Lower lobe of right lung (tissue), 2 donors: ENCODE results near the gene PIEZO2. TPM values are rescaled to one million over a fixed set of nuclear protein-coding genes. Genes with fewer than 3 reads are reported as not detected.

ENCODE experiments used
- ATAC-seq, 2 donors: fragments of 200-7000 bp; cut with Tn5 transposase; one replicate each; pipeline ENCODE4 v1.9.1; 2020 to 2022; ENCODE audit warnings: mild to moderate bottlenecking in 2 of 2, moderate library complexity in 2 of 2
- DNase-seq: peaks from one replicate; pipeline ENCODE4 v3.0.0-alpha.2; 2020
- H3K27ac ChIP-seq: fragments of 200-600 bp; one replicate; pipeline ENCODE4 v1.8.0; 2022
- H3K27me3 ChIP-seq: fragments of 200-600 bp; one replicate; pipeline ENCODE4 v1.8.0; 2022; ENCODE audit warnings: low read depth
- H3K36me3 ChIP-seq: fragments of 200-600 bp; one replicate; pipeline ENCODE4 v1.8.0; 2022; ENCODE audit warnings: mild to moderate bottlenecking
- H3K4me1 ChIP-seq: fragments of 200-600 bp; one replicate; pipeline ENCODE4 v1.8.0; 2022
- H3K4me3 ChIP-seq: fragments of 200-600 bp; one replicate; pipeline ENCODE4 v1.8.0; 2022; ENCODE audit warnings: mild to moderate bottlenecking
- H3K9me3 ChIP-seq: fragments of 200-600 bp; one replicate; pipeline ENCODE4 v1.8.0; 2022
- CTCF ChIP-seq: fragments of 200-600 bp; IDR thresholded peaks from one replicate; pipeline ENCODE4 v1.8.0; 2022; ENCODE audit warnings: antibody characterized with exemption, mild to moderate bottlenecking
- intact Hi-C: fragments of 100-400 bp; cut with DNase I; formaldehyde crosslinking; loops from one replicate; pipeline ENCODE4 v1.11.0; 2022
- total RNA-seq: library from RNA; stranded (reverse); fragmentation: NEBNext Ultra II Directional; extraction: Animal tissue kit (Norgen Biotek cat#: 25700); gene quantifications from one replicate; pipeline ENCODE4 v1.2.1, GENCODE V29; 2021
- donor health status: DM: no; HTN: yes; CAD: no; lungs with severe emphysema.

PIEZO2 gene
- total RNA-seq, 1 donor from 2014 or later, result 11.1 TPM

DNA sequence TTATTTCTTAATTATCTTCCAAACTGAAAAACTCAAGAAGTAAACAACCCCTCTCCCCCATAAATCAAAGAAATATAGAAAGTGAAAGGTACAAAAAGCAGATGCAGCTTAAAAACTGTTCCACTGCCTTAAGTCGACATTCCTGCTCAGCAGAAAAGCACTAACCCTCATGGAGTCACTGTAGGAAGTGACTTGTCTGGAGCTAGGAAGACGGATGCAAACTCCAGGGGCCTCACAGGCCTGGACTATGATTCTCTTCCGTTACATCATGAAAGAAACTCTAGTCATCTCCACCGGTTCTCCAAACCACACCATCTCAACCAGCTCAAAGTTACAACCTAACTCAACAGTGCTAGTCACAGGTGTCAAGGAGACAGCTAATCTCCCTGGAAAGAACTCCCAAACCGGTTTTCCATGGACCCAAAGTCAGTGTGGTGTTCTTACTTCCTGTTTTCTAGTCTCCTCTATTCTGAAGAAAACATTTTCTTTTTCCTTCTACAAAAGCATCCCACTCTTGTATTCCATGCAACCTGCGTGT, 128.4 kb downstream of the PIEZO2 start:
- intact Hi-C loops, result no loop called here
- DNase-seq, result no peak
- Histone ChIP-seq H3K9me3 (no peaks in the 10 kb centered on the region), H3K4me3 (no peak overlapping the region), H3K27me3 (no peaks in the 10 kb centered on the region), H3K27ac (no peak overlapping the region), H3K4me1 (no peaks in the 10 kb centered on the region), H3K36me3 (no peaks in the 10 kb centered on the region)
- TF ChIP-seq CTCF, result no peak
- no peak for ATAC-seq

DNA sequence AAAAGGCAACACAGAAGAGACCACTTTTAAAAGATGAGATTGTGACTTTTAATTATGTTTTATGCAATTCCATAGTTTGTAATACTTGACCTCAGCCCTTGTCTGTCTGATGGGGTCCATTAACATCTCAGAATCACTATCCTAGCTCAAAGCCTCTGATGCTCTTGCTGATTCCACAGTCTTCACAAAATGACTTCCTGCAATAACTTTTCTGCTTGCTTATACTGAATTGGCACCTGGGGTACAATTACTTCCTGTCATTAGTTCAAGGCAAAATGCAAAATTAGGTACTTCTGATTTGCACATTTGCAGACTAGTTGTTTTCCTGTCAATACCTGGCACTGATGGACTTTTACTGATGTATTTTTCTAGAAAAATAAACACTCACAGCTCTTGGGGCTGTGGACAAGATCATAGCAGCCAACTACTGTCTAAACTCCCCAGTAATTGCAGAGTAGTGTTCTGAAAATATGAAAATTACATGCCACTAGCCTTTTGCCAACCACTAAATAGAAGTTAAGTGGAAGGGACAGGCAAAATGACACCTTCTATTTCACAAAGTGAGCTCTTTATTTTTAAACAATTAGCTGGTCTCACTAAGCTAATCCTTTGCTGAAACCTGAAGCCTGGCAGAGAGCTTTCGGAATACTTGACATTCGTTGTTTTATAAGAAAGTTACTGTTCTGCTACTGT, 129.1 kb downstream of the PIEZO2 start:
- no peak overlapping the region for H3K27ac ChIP-seq
- intact Hi-C loops, result no loop called here
- ATAC-seq, result no peak

GRCh38 chr18:11019295-11020105, 129.9 kb downstream of the PIEZO2 start:
- ATAC-seq (no peak), DNase-seq (no peak)
- no peak for TF ChIP-seq CTCF
- Histone ChIP-seq H3K4me1 (no peaks in the 10 kb centered on the region), H3K4me3 (no peak overlapping the region), H3K9me3 (no peaks in the 10 kb centered on the region), H3K27ac (no peak overlapping the region), H3K36me3 (no peaks in the 10 kb centered on the region), H3K27me3 (no peaks in the 10 kb centered on the region)
- intact Hi-C loops, result no loop called here

More for the DNA sequence above, 129.1 kb downstream of the PIEZO2 start:
- no peak for DNase-seq
- TF ChIP-seq CTCF, result no peak
- H3K4me3 ChIP-seq, result no peak overlapping the region
- H3K27me3 ChIP-seq, result no peaks in the 10 kb centered on the region
- no peaks in the 10 kb centered on the region for H3K36me3 ChIP-seq
- H3K4me1 ChIP-seq, result no peaks in the 10 kb centered on the region
- H3K9me3 ChIP-seq, result no peaks in the 10 kb centered on the region

- Histone ChIP-seq H3K9me3 (no peaks in the 10 kb centered on the region), H3K27ac (no peak overlapping the region), H3K36me3 (no peaks in the 10 kb centered on the region), H3K27me3 (no peaks in the 10 kb centered on the region), H3K4me1 (no peaks in the 10 kb centered on the region), H3K4me3 (no peak overlapping the region)
- TF ChIP-seq CTCF, result no peak
- DNase-seq (no peak), ATAC-seq (no peak)
- intact Hi-C loops, result no loop called here
Observed at GRCh38 chr18:11009869-11010268, 139.5 kb downstream of the PIEZO2 start.

- no peak for DNase-seq
- no peak for ATAC-seq
- Histone ChIP-seq H3K4me1 (no peaks in the 10 kb centered on the region), H3K27me3 (no peaks in the 10 kb centered on the region), H3K36me3 (no peaks in the 10 kb centered on the region), H3K4me3 (no peak overlapping the region), H3K27ac (no peak overlapping the region), H3K9me3 (no peaks in the 10 kb centered on the region)
- no peak for TF ChIP-seq CTCF
- intact Hi-C loops, result no loop called here
Observed at GRCh38 chr18:11009147-11009546, 140.2 kb downstream of the PIEZO2 start.
